ENCODE results near the gene AXIN1. TPM values are rescaled to one million over a fixed set of nuclear protein-coding genes. Genes with fewer than 3 reads are reported as not detected.
A peak's percentile ranks its signal among the peaks of the same experiment; 100 is the strongest.

AXIN1 gene
- total RNA-seq, 1 experiment from 2014 or later, result 42.0 TPM

DNA sequence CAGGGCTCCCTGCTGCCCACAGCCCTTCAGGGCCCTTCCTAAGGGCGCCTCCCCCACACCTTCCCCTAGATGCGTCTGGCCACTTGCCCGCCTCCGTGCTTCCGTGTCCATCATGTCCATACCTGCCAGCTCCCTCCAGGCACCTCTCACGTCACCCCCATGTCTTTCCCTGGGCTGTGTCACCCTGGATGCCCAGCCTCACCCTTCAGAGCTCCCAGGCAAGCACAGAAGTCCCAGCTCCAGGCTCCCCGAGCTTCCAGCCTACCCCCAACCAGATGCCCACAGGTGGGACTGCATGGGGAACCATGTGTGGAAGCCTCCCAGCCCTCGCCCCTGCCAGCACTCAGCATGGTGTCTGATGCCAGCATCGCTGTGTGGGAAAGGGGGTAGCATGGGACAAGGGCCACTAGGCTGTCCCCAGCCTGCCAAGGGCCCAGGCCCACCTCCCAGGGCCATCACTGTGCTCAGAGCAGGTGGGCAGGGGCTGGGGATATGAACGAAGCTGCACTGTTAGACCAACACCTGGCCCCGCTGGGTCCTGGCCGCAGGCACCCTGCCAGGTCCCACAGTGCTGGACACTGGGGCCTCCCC lies 1.9 kb upstream of the AXIN1 start:
- Histone ChIP-seq H3K9me2 (ENCODE audit: insufficient read depth) (no peaks in the 10 kb centered on the region), H3K36me3 (ENCODE audit: low read depth) (no peaks in the 10 kb centered on the region), H3K4me2 (no peak overlapping the region), H4K20me1 (ENCODE audit: insufficient read depth) (no peaks in the 10 kb centered on the region; the same call in 1 of the 2 replicates), H3K27ac (no peak overlapping the region), H3K9me3 (ENCODE audit: insufficient read depth, low read depth) (no peaks in the 10 kb centered on the region), H3K79me2 (ENCODE audit: low read depth) (peaks cover 25% of the 10 kb centered on the region), H3K27me3 (ENCODE audit: insufficient read depth, low read depth) (no peaks in the 10 kb centered on the region), H3F3A (ENCODE audit: insufficient read depth, low read depth) (peaks cover 5% of the 10 kb centered on the region; the same call in 1 of the 2 replicates), H2AFZ (no peak overlapping the region), H3K4me1 (replicated peaks; ENCODE audit: insufficient read depth) (0 out of 2 replicates have a peak, but pooled peaks cover 5% of the 10 kb centered on the region), H3K4me3 (no peak overlapping the region)
- intact Hi-C loops (cut with micrococcal nuclease; ENCODE audit: unreplicated experiment), result no loop called here
- TF ChIP-seq EZH2 (IDR thresholded peaks at IDR 0.05; ENCODE audit: low read depth) (no peak), CTCF (conservative IDR thresholded peaks at IDR 0.05) (no peak)
- DNase-seq, result no peak
- CTCF ChIA-PET, result no interaction called here
- POLR2A ChIA-PET (ENCODE audit: unreplicated experiment), result no interaction called here
- BruUV-seq (replicated peaks), result no TSS peak

GRCh38 chr16:353404-354290 lies 1.1 kb upstream of the AXIN1 start:
- TSS peak; percentile 80 for BruUV-seq (replicated peaks)
- ChIA-PET CTCF (interaction anchor here (0.5 to 1.0 kb wide), 14 partner anchors 13 to 538 kb away, joined by 3 to 24 read pairs (median 4); no protein-coding TSS in a partner anchor), POLR2A (ENCODE audit: unreplicated experiment) (interaction anchor here (0.5 to 1.3 kb wide), 19 partner anchors 17 to 1325 kb away, joined by 3 to 30 read pairs (median 5); partner anchors contain the start of genes LUC7L and NPRL3)
- intact Hi-C loops (cut with micrococcal nuclease; ENCODE audit: unreplicated experiment), result loop anchor here (2.0 kb wide), 1 partner anchor 119 kb away; the partner anchor contains the start of gene FAM234A
- no peak overlapping the region for H3K27ac ChIP-seq
- H3K4me2 ChIP-seq, result peak overlapping the region; percentile 91
- peaks cover 3% of the 10 kb centered on the region; the same call in 1 of the 2 replicates for H4K20me1 ChIP-seq (ENCODE audit: insufficient read depth)
- H3K4me3 ChIP-seq, result peak overlapping the region; percentile 56; the same call in 1 of the 2 replicates
- no peaks in the 10 kb centered on the region for H3K27me3 ChIP-seq (ENCODE audit: insufficient read depth, low read depth)
- H2AFZ ChIP-seq, result peak overlapping the region; percentile 82; the same call in 1 of the 2 replicates
- no peak for TF ChIP-seq EZH2 (IDR thresholded peaks at IDR 0.05; ENCODE audit: low read depth)
- TF ChIP-seq CTCF (conservative IDR thresholded peaks at IDR 0.05), result no peak
- no peak for DNase-seq
- no peaks in the 10 kb centered on the region for H3K36me3 ChIP-seq (ENCODE audit: low read depth)
- peaks cover 5% of the 10 kb centered on the region; the same call in 1 of the 2 replicates for H3F3A ChIP-seq (ENCODE audit: insufficient read depth, low read depth)
- 0 out of 2 replicates have a peak, but pooled peaks cover 5% of the 10 kb centered on the region for H3K4me1 ChIP-seq (replicated peaks; ENCODE audit: insufficient read depth)
- H3K79me2 ChIP-seq (ENCODE audit: low read depth), result peaks cover 30% of the 10 kb centered on the region
- H3K9me2 ChIP-seq (ENCODE audit: insufficient read depth), result no peaks in the 10 kb centered on the region
- H3K9me3 ChIP-seq (ENCODE audit: insufficient read depth, low read depth), result no peaks in the 10 kb centered on the region

Data from PC-9 (cell line).